ENCODE data around the gene PALLD.

- TF ChIP-seq GTF2F1 (IDR thresholded peaks at IDR 0.05; ENCODE audit: borderline replicate concordance, low read depth, low read length), result no peak
- TF ChIP-seq CBX5 (IDR thresholded peaks at IDR 0.05; ENCODE audit: low read depth, low read length), result no peak
- TF ChIP-seq EZH2 (IDR thresholded peaks at IDR 0.05; ENCODE audit: low read depth, low read length, severe bottlenecking), result no peak
Measured at GRCh38 chr4:168623484-168623883, 126.6 kb downstream of the PALLD start.

Data from H1 (cell line).